ENCODE results near the gene UNC13D. TPM values are rescaled to one million over a fixed set of nuclear protein-coding genes. Genes with fewer than 3 reads are reported as not detected.

UNC13D gene
- total and polyA plus RNA-seq, 9 donors, result 2.9 to 9.2 (median 5.1) TPM

GRCh38 chr17:75826561-75827307 is 17.5 kb downstream of the UNC13D start:
- H3K9me3 ChIP-seq (replicated peaks; ENCODE audit: control insufficient read depth, low read depth, low read length), result no peaks in the 10 kb centered on the region
- peak overlapping the region; percentile 92 for H3K27ac ChIP-seq (ENCODE audit: low read length)
- H3K4me1 ChIP-seq (ENCODE audit: control insufficient read depth, insufficient read depth, low read length), result peaks cover 60% of the 10 kb centered on the region
- H3K36me3 ChIP-seq (ENCODE audit: control insufficient read depth, insufficient read depth, low read length), result peaks cover 43% of the 10 kb centered on the region
- 69% methylated on average over 8 of the region's 14 CpGs for WGBS (ENCODE audit: insufficient coverage)
- no peaks in the 10 kb centered on the region for H3K27me3 ChIP-seq (ENCODE audit: control insufficient read depth, insufficient read depth, low read length)
- DNase-seq, result no peak
- H3K4me3 ChIP-seq (ENCODE audit: low read length), result no peak overlapping the region

DNA sequence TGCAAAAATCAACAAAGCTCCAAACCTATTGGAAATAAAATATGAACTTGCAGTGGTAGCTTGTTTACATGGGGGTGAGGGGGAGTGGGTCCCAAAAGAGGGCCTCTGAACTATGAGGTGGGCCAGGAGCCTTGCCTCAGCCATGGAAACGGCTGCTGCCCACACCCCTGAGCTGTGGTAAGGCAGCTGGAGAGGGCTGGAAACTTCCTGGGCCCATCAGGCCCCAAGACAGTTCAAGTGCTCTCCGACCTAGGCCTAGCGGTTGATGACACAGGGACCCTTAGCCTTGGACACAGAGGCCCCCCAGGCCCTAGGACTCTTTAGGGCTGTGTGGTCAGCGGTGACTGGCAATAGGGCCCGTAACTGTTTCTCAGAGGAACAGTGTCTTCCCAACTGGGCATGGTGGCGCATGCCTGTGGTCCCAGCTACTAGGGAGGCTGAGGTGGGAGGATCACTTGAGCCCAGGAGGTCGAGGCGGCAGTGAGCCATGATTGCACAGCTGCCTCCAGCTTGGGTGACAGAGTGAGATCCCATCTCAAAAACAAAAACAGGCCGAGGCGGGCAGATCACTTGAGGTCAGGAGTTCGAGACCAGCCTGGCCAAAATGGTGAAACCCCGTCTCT is 18.3 kb downstream of the UNC13D start:
- 84% methylated on average over 8 of the region's 12 CpGs for WGBS (ENCODE audit: insufficient coverage)
- Histone ChIP-seq H3K27me3 (ENCODE audit: control insufficient read depth, insufficient read depth, low read length) (no peaks in the 10 kb centered on the region), H3K27ac (ENCODE audit: low read length) (peak overlapping the region; percentile 86), H3K4me1 (ENCODE audit: control insufficient read depth, insufficient read depth, low read length) (peaks cover 60% of the 10 kb centered on the region), H3K9me3 (replicated peaks; ENCODE audit: control insufficient read depth, low read depth, low read length) (no peaks in the 10 kb centered on the region), H3K36me3 (ENCODE audit: control insufficient read depth, insufficient read depth, low read length) (peaks cover 51% of the 10 kb centered on the region), H3K4me3 (ENCODE audit: low read length) (no peak overlapping the region)
- DNase-seq, result no peak

- H3K4me1 ChIP-seq (ENCODE audit: control insufficient read depth, insufficient read depth, low read length), result peaks cover 60% of the 10 kb centered on the region
- WGBS (ENCODE audit: insufficient coverage), result 42% methylated on average over 6 of the region's 13 CpGs
- peaks cover 58% of the 10 kb centered on the region for H3K36me3 ChIP-seq (ENCODE audit: control insufficient read depth, insufficient read depth, low read length)
- H3K27me3 ChIP-seq (ENCODE audit: control insufficient read depth, insufficient read depth, low read length), result no peaks in the 10 kb centered on the region
- DNase-seq, result peak; percentile 80
- peak overlapping the region; percentile 86 for H3K27ac ChIP-seq (ENCODE audit: low read length)
- H3K4me3 ChIP-seq (ENCODE audit: low read length), result no peak overlapping the region
- H3K9me3 ChIP-seq (replicated peaks; ENCODE audit: control insufficient read depth, low read depth, low read length), result no peaks in the 10 kb centered on the region
Measured at GRCh38 chr17:75825149-75825552, 19.1 kb downstream of the UNC13D start.

DNA sequence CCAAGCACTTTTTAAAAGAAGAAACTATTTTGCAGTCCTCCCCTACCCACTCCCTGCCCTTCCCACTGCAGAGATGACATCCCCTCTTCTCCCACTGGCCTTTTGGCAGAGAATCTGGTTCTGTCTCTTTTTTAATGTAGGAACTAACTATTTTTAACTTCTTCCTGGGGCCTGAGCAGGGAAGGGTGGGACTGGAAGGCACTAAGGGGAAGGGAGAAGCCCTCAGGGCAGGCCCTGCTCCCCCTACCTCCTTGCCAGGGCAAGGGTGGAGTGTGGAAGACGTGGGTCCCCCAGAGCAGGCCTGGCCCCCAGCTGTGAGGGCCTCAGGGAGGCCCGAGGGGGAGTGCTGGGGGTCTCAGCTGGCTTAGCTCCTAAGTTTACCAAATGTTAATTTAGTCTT is 19.5 kb downstream of the UNC13D start:
- H3K4me1 ChIP-seq (ENCODE audit: control insufficient read depth, insufficient read depth, low read length), result peaks cover 60% of the 10 kb centered on the region
- DNase-seq, result peak; percentile 82
- peak overlapping the region; percentile 86 for H3K27ac ChIP-seq (ENCODE audit: low read length)
- H3K36me3 ChIP-seq (ENCODE audit: control insufficient read depth, insufficient read depth, low read length), result peaks cover 63% of the 10 kb centered on the region
- H3K27me3 ChIP-seq (ENCODE audit: control insufficient read depth, insufficient read depth, low read length), result no peaks in the 10 kb centered on the region
- H3K4me3 ChIP-seq (ENCODE audit: low read length), result no peak overlapping the region
- WGBS (ENCODE audit: insufficient coverage), result 40% methylated on average over 1 of the region's 2 CpGs
- H3K9me3 ChIP-seq (replicated peaks; ENCODE audit: control insufficient read depth, low read depth, low read length), result no peaks in the 10 kb centered on the region

- Histone ChIP-seq H3K27ac (ENCODE audit: low read length) (peak overlapping the region; percentile 71), H3K4me3 (ENCODE audit: low read length) (no peak overlapping the region), H3K4me1 (ENCODE audit: control insufficient read depth, insufficient read depth, low read length) (peaks cover 60% of the 10 kb centered on the region), H3K27me3 (ENCODE audit: control insufficient read depth, insufficient read depth, low read length) (no peaks in the 10 kb centered on the region), H3K36me3 (ENCODE audit: control insufficient read depth, insufficient read depth, low read length) (peaks cover 69% of the 10 kb centered on the region), H3K9me3 (replicated peaks; ENCODE audit: control insufficient read depth, low read depth, low read length) (no peaks in the 10 kb centered on the region)
- DNase-seq, result no peak
- 90% methylated on average over 8 of the region's 13 CpGs for WGBS (ENCODE audit: insufficient coverage)
Measured at GRCh38 chr17:75824050-75824552, 20.1 kb downstream of the UNC13D start.

DNA sequence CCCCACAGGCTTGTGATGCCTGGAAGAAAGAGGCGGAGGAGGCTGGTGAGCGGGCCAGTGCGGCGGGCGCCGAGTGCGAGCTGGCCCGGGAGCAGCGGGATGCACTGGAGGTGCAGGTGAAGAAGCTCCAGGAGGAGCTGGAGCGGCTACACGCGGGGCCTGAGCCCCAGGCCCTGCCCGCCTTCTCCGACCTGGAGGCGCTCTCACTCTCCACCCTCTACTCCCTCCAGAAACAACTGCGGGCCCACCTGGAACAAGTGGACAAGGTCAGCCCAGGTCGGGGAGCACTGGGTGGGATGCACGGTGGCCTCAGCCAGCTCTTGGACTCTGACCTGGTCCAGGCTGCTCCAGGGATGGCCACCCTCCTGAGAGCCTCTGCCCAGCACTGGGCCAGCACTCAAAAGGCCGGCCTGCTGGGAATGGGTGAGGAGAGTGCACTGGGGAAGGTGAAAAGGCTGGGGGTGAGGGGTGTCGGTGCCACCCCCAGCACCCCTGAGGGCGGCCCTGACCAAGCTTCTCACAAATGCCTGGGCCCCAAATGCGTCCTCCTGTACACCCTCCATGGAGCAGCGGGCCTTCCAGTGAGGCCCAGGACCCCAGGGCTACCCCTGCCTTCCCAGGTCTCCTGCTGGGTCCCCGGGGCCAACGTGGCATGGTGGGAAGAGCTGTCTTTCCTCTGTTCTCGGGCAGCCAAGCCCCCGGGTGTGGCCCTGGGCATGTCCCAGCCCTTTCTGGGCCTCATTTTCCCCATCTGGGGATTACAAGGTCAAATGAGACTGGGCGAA is 20.8 kb downstream of the UNC13D start:
- H3K27me3 ChIP-seq (ENCODE audit: control insufficient read depth, insufficient read depth, low read length), result no peaks in the 10 kb centered on the region
- 98% methylated on average over 15 of the region's 28 CpGs for WGBS (ENCODE audit: insufficient coverage)
- no peak overlapping the region for H3K4me3 ChIP-seq (ENCODE audit: low read length)
- peaks cover 72% of the 10 kb centered on the region for H3K36me3 ChIP-seq (ENCODE audit: control insufficient read depth, insufficient read depth, low read length)
- H3K4me1 ChIP-seq (ENCODE audit: control insufficient read depth, insufficient read depth, low read length), result peaks cover 55% of the 10 kb centered on the region
- H3K9me3 ChIP-seq (replicated peaks; ENCODE audit: control insufficient read depth, low read depth, low read length), result no peaks in the 10 kb centered on the region
- H3K27ac ChIP-seq (ENCODE audit: low read length), result no peak overlapping the region
- no peak for DNase-seq

DNA sequence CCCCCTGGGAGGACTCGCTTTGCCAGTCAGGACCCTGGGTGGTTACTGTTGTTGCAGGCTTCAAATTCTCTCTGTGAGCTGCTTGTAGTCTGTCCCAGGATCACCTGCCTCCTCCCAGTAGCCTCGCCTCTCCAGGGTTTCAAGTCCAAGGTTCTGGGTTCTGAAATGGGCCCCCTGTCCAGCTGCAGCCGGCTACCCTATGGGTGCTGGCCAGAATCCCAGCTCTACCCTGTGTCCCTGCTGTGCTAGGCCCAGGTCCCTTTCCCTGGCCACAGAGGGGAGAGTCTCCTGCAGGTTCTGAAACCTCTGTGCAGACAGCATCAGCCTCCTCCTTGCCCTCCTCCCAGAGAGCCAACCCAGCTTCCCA is 21.4 kb downstream of the UNC13D start:
- H3K27me3 ChIP-seq (ENCODE audit: control insufficient read depth, insufficient read depth, low read length), result no peaks in the 10 kb centered on the region
- H3K36me3 ChIP-seq (ENCODE audit: control insufficient read depth, insufficient read depth, low read length), result peaks cover 78% of the 10 kb centered on the region
- H3K4me3 ChIP-seq (ENCODE audit: low read length), result no peak overlapping the region
- H3K9me3 ChIP-seq (replicated peaks; ENCODE audit: control insufficient read depth, low read depth, low read length), result no peaks in the 10 kb centered on the region
- WGBS (ENCODE audit: insufficient coverage), result 83% methylated on average over 3 of the region's 3 CpGs
- H3K4me1 ChIP-seq (ENCODE audit: control insufficient read depth, insufficient read depth, low read length), result peaks cover 48% of the 10 kb centered on the region
- DNase-seq, result no peak
- H3K27ac ChIP-seq (ENCODE audit: low read length), result no peak overlapping the region

- Histone ChIP-seq H3K9me3 (replicated peaks; ENCODE audit: control insufficient read depth, low read depth, low read length) (no peaks in the 10 kb centered on the region), H3K4me1 (ENCODE audit: control insufficient read depth, insufficient read depth, low read length) (peaks cover 43% of the 10 kb centered on the region), H3K27me3 (ENCODE audit: control insufficient read depth, insufficient read depth, low read length) (no peaks in the 10 kb centered on the region), H3K27ac (ENCODE audit: low read length) (no peak overlapping the region), H3K4me3 (ENCODE audit: low read length) (no peak overlapping the region), H3K36me3 (ENCODE audit: control insufficient read depth, insufficient read depth, low read length) (peaks cover 82% of the 10 kb centered on the region)
- WGBS (ENCODE audit: insufficient coverage), result 77% methylated on average over 13 of the region's 18 CpGs
- no peak for DNase-seq
Measured at GRCh38 chr17:75822119-75822799, 21.9 kb downstream of the UNC13D start.

GRCh38 chr17:75821552-75821951 is 22.7 kb downstream of the UNC13D start:
- Histone ChIP-seq H3K4me1 (ENCODE audit: control insufficient read depth, insufficient read depth, low read length) (peaks cover 36% of the 10 kb centered on the region), H3K4me3 (ENCODE audit: low read length) (no peak overlapping the region), H3K27ac (ENCODE audit: low read length) (no peak overlapping the region), H3K36me3 (ENCODE audit: control insufficient read depth, insufficient read depth, low read length) (peaks cover 83% of the 10 kb centered on the region), H3K27me3 (ENCODE audit: control insufficient read depth, insufficient read depth, low read length) (no peaks in the 10 kb centered on the region), H3K9me3 (replicated peaks; ENCODE audit: control insufficient read depth, low read depth, low read length) (no peaks in the 10 kb centered on the region)
- no peak for DNase-seq
- WGBS (ENCODE audit: insufficient coverage), result 85% methylated on average over 6 of the region's 7 CpGs

All from muscle of leg (tissue), 11 donors.